H1 (cell line): ENCODE measurements around the gene ATXN2L. TPM values are rescaled to one million over a fixed set of nuclear protein-coding genes. Genes with fewer than 3 reads are reported as not detected.
A peak's percentile ranks its signal among the peaks of the same experiment; 100 is the strongest.

Experiments used
- CTCF ChIA-PET: fragments of 300-600 bp; sonication (Branson Sonifier 250); formaldehyde crosslinking; loops from one replicate; lab custom pipeline; 2021; ENCODE audit not compliant: partially characterized antibody; lab: Charles Lee
- POLR2A ChIA-PET: fragments of 300-600 bp; sonication (Branson Sonifier 250); formaldehyde crosslinking; loops from one replicate; lab custom pipeline; 2021; ENCODE audit warnings: inconsistent platforms; ENCODE audit not compliant: partially characterized antibody; lab: Charles Lee
- DNase-seq, 2 experiments: peaks; one replicate each; pipeline versions ENCODE4 v3.0.0 to v3.0.0-alpha.2; 2010 to 2022; ENCODE audit warnings: low spot score in 2 of 2, low read depth in 1 of 2, mixed read lengths in 1 of 2
- FAIRE-seq: peaks from 2 replicates; lab custom pipeline; 2011; peaks lifted over from hg19 to GRCh38; lab: Jason Lieb, UNC
- H2AFZ ChIP-seq: 2 replicates; pipeline ENCODE4 v1.8.1; 2012; ENCODE audit warnings: low read length, inconsistent platforms
- H2AK5ac ChIP-seq: 2 replicates; pipeline ENCODE4 v1.6.1; 2013; ENCODE audit warnings: low read depth, low read length
- H2BK120ac ChIP-seq: replicated peaks from 2 replicates; pipeline ENCODE3; 2013; ENCODE audit warnings: low read depth, low read length, inconsistent platforms
- H2BK12ac ChIP-seq: 2 replicates; pipeline ENCODE4 v1.6.1; 2013; ENCODE audit warnings: low read depth, low read length
- H2BK15ac ChIP-seq: 2 replicates; pipeline ENCODE4 v1.6.1; 2013; ENCODE audit warnings: low read length
- H2BK20ac ChIP-seq: 2 replicates; pipeline ENCODE4 v1.6.1; 2013; ENCODE audit warnings: low read length
- H2BK5ac ChIP-seq: 2 replicates; pipeline ENCODE4 v1.6.1; 2013; ENCODE audit warnings: low read depth, low read length
- H3K14ac ChIP-seq: 2 replicates; pipeline ENCODE4 v1.6.1; 2013; ENCODE audit warnings: inconsistent platforms; ENCODE audit not compliant: insufficient read length
- H3K18ac ChIP-seq: 2 replicates; pipeline ENCODE4 v1.6.1; 2013; ENCODE audit warnings: low read length; ENCODE audit errors: extremely low read depth
- H3K23ac ChIP-seq: 2 replicates; pipeline ENCODE4 v1.6.1; 2013; ENCODE audit warnings: inconsistent platforms; ENCODE audit not compliant: insufficient read length
- H3K23me2 ChIP-seq: 2 replicates; pipeline ENCODE4 v1.6.1; 2013; ENCODE audit warnings: low read depth, low read length
- H3K27ac ChIP-seq: 2 replicates; pipeline ENCODE4 v1.6.1; 2011; ENCODE audit warnings: low read depth, low read length, inconsistent platforms
- H3K27me3 ChIP-seq, 4 experiments: replicated peaks in 1 of 4; 1 replicate in 1 of 4; 2 replicates in 3 of 4; pipeline versions ENCODE4 v1.6.1 to v1.8.1; 2011 to 2013; ENCODE audit warnings: low read length in 3 of 4, mild to moderate bottlenecking in 3 of 4, inconsistent platforms in 2 of 4, mixed read lengths in 2 of 4, moderate library complexity in 1 of 4; ENCODE audit not compliant: control insufficient read depth in 3 of 4, insufficient read depth in 3 of 4; ENCODE audit errors: extremely low read depth in 1 of 4
- H3K36me3 ChIP-seq, 4 experiments: 2 replicates each; pipeline versions ENCODE4 v1.6.1 to v1.8.1; 2011 to 2013; ENCODE audit warnings: mild to moderate bottlenecking in 4 of 4, low read length in 3 of 4, moderate library complexity in 2 of 4, control low read depth in 1 of 4, inconsistent platforms in 1 of 4; ENCODE audit not compliant: insufficient read depth in 4 of 4, control insufficient read depth in 2 of 4
- H3K4ac ChIP-seq: replicated peaks from 2 replicates; pipeline ENCODE3; 2013; ENCODE audit warnings: low read length, low read depth, mixed read lengths, inconsistent platforms; ENCODE audit not compliant: insufficient read length
- H3K4me1 ChIP-seq, 4 experiments: replicated peaks in 1 of 4; 1 replicate in 1 of 4; 2 replicates in 3 of 4; pipeline versions ENCODE4 v1.6.1 to v1.8.1; 2011 to 2013; ENCODE audit warnings: low read length in 3 of 4, inconsistent platforms in 2 of 4, mixed read lengths in 1 of 4; ENCODE audit not compliant: insufficient read depth in 4 of 4, control insufficient read depth in 3 of 4
- H3K4me2 ChIP-seq, 2 experiments: 2 replicates each; pipeline versions ENCODE4 v1.6.1 to v1.8.1; 2011 to 2013; ENCODE audit warnings: low read depth in 2 of 2, low read length in 2 of 2, control low read depth in 1 of 2, inconsistent platforms in 1 of 2, mild to moderate bottlenecking in 1 of 2; ENCODE audit not compliant: insufficient read depth in 1 of 2
- H3K4me3 ChIP-seq, 4 experiments: fragments of 200-600, 300-600 bp in 1 of 4; sonication (generic), shearing (Covaris generic), sonication (Bioruptor Twin) in 1 of 4; 2 replicates each; pipeline versions ENCODE4 v1.5.1 to v1.8.1; 2011 to 2016; ENCODE audit warnings: low read length in 4 of 4, low read depth in 3 of 4, control low read depth in 2 of 4, inconsistent platforms in 2 of 4, mild to moderate bottlenecking in 2 of 4, mixed read lengths in 1 of 4, moderate library complexity in 1 of 4; ENCODE audit not compliant: insufficient read depth in 2 of 4; ENCODE audit errors: extremely low read depth in 1 of 4
- H3K56ac ChIP-seq: replicated peaks from 2 replicates; pipeline ENCODE3; 2013; ENCODE audit warnings: low read depth, mild to moderate bottlenecking, mixed read lengths, low read length, inconsistent platforms; ENCODE audit not compliant: insufficient read length
- H3K79me1 ChIP-seq: 2 replicates; pipeline ENCODE4 v1.6.1; 2013; ENCODE audit warnings: low read depth, low read length, control low read depth
- H3K79me2 ChIP-seq, 2 experiments: 2 replicates each; pipeline versions ENCODE4 v1.6.1 to v1.8.1; 2012 to 2013; ENCODE audit warnings: low read length in 2 of 2, mild to moderate bottlenecking in 2 of 2, inconsistent platforms in 1 of 2; ENCODE audit not compliant: insufficient read depth in 2 of 2, control insufficient read depth in 1 of 2
- H3K9ac ChIP-seq, 4 experiments: replicated peaks in 1 of 4; 1 replicate in 1 of 4; 2 replicates in 3 of 4; pipeline versions ENCODE4 v1.6.1 to v1.8.1; 2011 to 2013; ENCODE audit warnings: low read depth in 3 of 4, low read length in 3 of 4, control low read depth in 2 of 4, mild to moderate bottlenecking in 2 of 4, moderate library complexity in 2 of 4, inconsistent platforms in 1 of 4; ENCODE audit errors: extremely low read depth in 1 of 4
- H3K9me3 ChIP-seq, 2 experiments: 2 replicates each; pipeline versions ENCODE4 v1.6.1 to v1.8.1; 2012 to 2013; ENCODE audit warnings: mild to moderate bottlenecking in 2 of 2, moderate library complexity in 2 of 2, control low read depth in 1 of 2, inconsistent platforms in 1 of 2, low read depth in 1 of 2, low read length in 1 of 2, mixed read lengths in 1 of 2; ENCODE audit not compliant: insufficient read depth in 2 of 2
- H4K20me1 ChIP-seq, 2 experiments: replicated peaks in 1 of 2; 2 replicates each; pipeline versions ENCODE3 to v1.8.1; 2011 to 2013; ENCODE audit warnings: inconsistent platforms in 2 of 2, low read length in 2 of 2, mild to moderate bottlenecking in 1 of 2; ENCODE audit not compliant: insufficient read depth in 2 of 2, control insufficient read depth in 1 of 2
- H4K5ac ChIP-seq: 2 replicates; pipeline ENCODE4 v1.6.1; 2013; ENCODE audit warnings: low read length, low read depth, mixed read lengths, inconsistent platforms; ENCODE audit not compliant: insufficient read length
- H4K8ac ChIP-seq: 2 replicates; pipeline ENCODE4 v1.8.0; 2013; ENCODE audit warnings: mild to moderate bottlenecking, moderate library complexity, low read length, inconsistent platforms; ENCODE audit not compliant: insufficient read depth; ENCODE audit errors: extremely low read depth
- H4K91ac ChIP-seq: replicated peaks from 2 replicates; pipeline ENCODE3; 2013; ENCODE audit warnings: low read length, mixed read lengths, inconsistent platforms; ENCODE audit not compliant: insufficient read length
- BRCA1 ChIP-seq: IDR thresholded peaks from 2 replicates; pipeline ENCODE4 v1.6.1; 2012; ENCODE audit warnings: low read depth, low read length, improper control_type of control experiment
- EZH2 ChIP-seq: fragments of 200-600 bp; sonication (generic); IDR thresholded peaks from 2 replicates; pipeline ENCODE4 v1.7.1; 2012; ENCODE audit warnings: low read depth, mild to moderate bottlenecking, moderate library complexity, low read length, inconsistent platforms; ENCODE audit not compliant: severe bottlenecking
- WGBS, 2 experiments: shearing (Covaris generic) in 1 of 2; methylation state at CpG; one replicate each; pipeline versions ENCODE4 v1.1.6 to v1.1.7; 2013 to 2015; ENCODE audit warnings: low lambda C conversion rate in 2 of 2, mixed read lengths in 2 of 2, inconsistent platforms in 1 of 2, low coverage in 1 of 2, missing lambda C conversion rate in 1 of 2; ENCODE audit not compliant: insufficient replicate concordance in 2 of 2, insufficient coverage in 1 of 2, insufficient read length in 1 of 2; ENCODE audit errors: extremely low coverage in 1 of 2, missing lambda C conversion rate in 1 of 2; 5-methylcytosine and 5-hydroxymethylcytosine counted together
- polyA plus RNA-seq, 7 experiments: library from polyadenylated mRNA; depleted of rRNA in 3 of 7; stranded (reverse) in 5 of 7; unstranded in 2 of 7; fragments of >200 nt in 5 of 7; fragments of 200-250 nt in 2 of 7; gene quantifications; 1 replicate in 5 of 7; 2 replicates in 1 of 7; 4 replicates in 1 of 7; pipeline versions ENCODE4 v1.2.1 to v1.2.3, GENCODE V29; 2011 to 2013; ENCODE audit warnings: missing spikeins in 2 of 7, mixed read lengths in 2 of 7
- total RNA-seq: library from RNA; stranded (reverse); fragmentation: NEBNext Ultra II Directional; extraction: Animal tissue kit (Norgen Biotek cat#: 25700); gene quantifications from 2 replicates; pipeline ENCODE4 v1.2.1, GENCODE V29; 2021

Gene ATXN2L
- total and polyA plus RNA-seq, 2 of the 8 experiments (the other 6 are each of a cell fraction or from before 2014, with no cell fraction given): 79.1 to 227 TPM

DNA sequence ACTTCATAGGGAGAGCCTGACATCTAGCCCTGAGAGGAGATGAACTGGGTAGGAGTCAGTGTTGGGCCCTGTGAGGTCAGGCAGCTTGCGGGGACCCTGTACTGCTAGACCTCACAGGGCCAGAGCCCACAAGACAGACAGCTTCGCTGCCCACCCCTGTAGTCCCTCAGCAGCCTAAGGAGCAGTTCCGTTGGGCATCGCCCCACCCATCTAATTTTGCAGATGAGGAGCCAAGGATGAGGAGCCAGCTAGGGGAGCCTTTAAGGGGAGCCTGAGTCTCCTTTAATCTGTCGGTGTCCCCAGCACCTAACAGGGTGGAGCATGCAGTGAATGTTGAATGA is 24.1 kb downstream of the ATXN2L start:
- WGBS, 2 experiments: 70% methylated on average over 5 of the region's 5 CpGs; no CpG with 5 or more reads in 1 of the 2 experiments
- peak overlapping the region; percentile 86; the same call in 1 of the 2 replicates for H2AFZ ChIP-seq
- no peak overlapping the region for H3K4ac ChIP-seq
- TF ChIP-seq EZH2 (no peak), BRCA1 (no peak)
- TF ChIP-seq, all 59 proteins: peak for 0
- Histone ChIP-seq H3K27me3 (no peaks in the 10 kb centered on the region), H3K27ac (no peak overlapping the region), H3K23me2 (peaks cover 14% of the 10 kb centered on the region), H2BK12ac (no peak overlapping the region), H4K20me1 (peaks cover 2 to 14% of the 10 kb centered on the region in 2 experiments), H3K36me3 (peaks cover 17 to 31% (median 28%) of the 10 kb centered on the region in 4 experiments), H3K9ac (peak overlapping the region in 3 of 4 experiments; percentile 4 to 54 (median 54); a peak in 2 of 7 replicates), H2BK5ac (peak overlapping the region; percentile 54; the same call in 1 of the 2 replicates), H3K79me2 (peaks cover 0 to 20% of the 10 kb centered on the region in 2 experiments; a peak in 3 of 4 replicates), H2BK20ac (0 out of 2 replicates have a peak overlapping the region, but pooled peaks have one; percentile 18), H3K56ac (peak overlapping the region; percentile 22), H2AK5ac (no peak overlapping the region), H3K14ac (no peak overlapping the region), H3K4me1 (peaks cover 0 to 7% (median 3%) of the 10 kb centered on the region in 4 experiments; a peak in 5 of 7 replicates), H2BK120ac (no peak overlapping the region), H4K5ac (peak overlapping the region; percentile 33), H3K18ac (0 out of 2 replicates have a peak overlapping the region, but pooled peaks have one; percentile 9), H3K23ac (no peak overlapping the region), H3K4me3 (peak overlapping the region; percentile 70 to 96 (median 86)), H2BK15ac (no peak overlapping the region), H4K91ac (no peak overlapping the region), H3K9me3 (no peaks in the 10 kb centered on the region), H3K79me1 (0 out of 2 replicates have a peak, but pooled peaks cover 2% of the 10 kb centered on the region), H4K8ac (peak overlapping the region; percentile 87; the same call in 1 of the 2 replicates), H3K4me2 (peak overlapping the region; percentile 66 to 74)
- no peak for DNase-seq
- POLR2A ChIA-PET: interaction anchor here (0.7 to 23.4 kb wide), 10 partner anchors 11 to 127 kb away, joined by 3 to 756 read pairs (median 4); partner anchors contain the start of genes ATP2A1, ATXN2L and SH2B1
- CTCF ChIA-PET: interaction anchor here (0.9 to 4.8 kb wide), 15 partner anchors 8 to 127 kb away, joined by 3 to 34 read pairs (median 5); partner anchors contain the start of genes NFATC2IP and SH2B1
- FAIRE-seq: no peak
